ENCODE results near the gene OBSCN. TPM values are rescaled to one million over a fixed set of nuclear protein-coding genes. Genes with fewer than 3 reads are reported as not detected.

Gene OBSCN
- total and polyA plus RNA-seq, 2 donors (not counting 3 experiments of a cell fraction or from before 2014, with no cell fraction given) = 1.5 to 2.9 TPM

DNA sequence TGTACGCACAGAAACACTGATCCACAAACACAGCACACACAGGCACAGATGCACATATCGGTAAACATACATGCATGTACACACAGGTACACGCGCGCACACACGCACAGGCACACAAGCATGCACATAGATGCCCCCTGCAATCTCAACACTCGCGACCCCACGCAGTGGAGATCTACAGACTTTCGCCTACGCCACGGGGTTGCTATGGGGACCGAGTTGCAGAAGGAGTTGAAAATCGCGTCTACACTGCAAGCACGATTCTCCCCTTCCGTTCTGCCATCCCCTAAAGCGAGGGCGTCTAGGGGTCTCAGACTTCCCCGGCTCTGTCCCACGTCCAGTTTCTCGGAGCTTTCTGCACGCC, 208.0 kb downstream of the OBSCN start:
- H3K4me2 ChIP-seq (ENCODE audit: insufficient read depth, low read length) = no peak overlapping the region
- FAIRE-seq (no peak), DNase-seq (ENCODE audit: low read depth, low spot score) (no peak)
- no peak overlapping the region for H3K27ac ChIP-seq (ENCODE audit: insufficient read depth, low read depth, low read length)
- dilution Hi-C loops (cut with MboI; ENCODE audit: extremely low pct_ligation_motif_present, low sequenced_read_pairs) (no loop called here), intact Hi-C loops (cut with micrococcal nuclease) (no loop called here)
- no peaks in the 10 kb centered on the region for H3K79me2 ChIP-seq (ENCODE audit: control insufficient read depth, insufficient read depth, low read length)
- ChIA-PET CTCF (interaction anchor here (1.0 kb wide), 1 partner anchor 22 kb away, joined by 3 read pairs; no protein-coding TSS in a partner anchor), POLR2A (interaction anchor here (1.0 kb wide), 1 partner anchor 42 kb away, joined by 3 read pairs; a partner anchor contains a TSS)
- H3K4me3 ChIP-seq (replicated peaks in 1 of 3; ENCODE audit: insufficient read depth in 1 of 3, low read depth in 1 of 3, low read length in 3 of 3) = no peak overlapping the region
- no peaks in the 10 kb centered on the region for H4K20me1 ChIP-seq (replicated peaks; ENCODE audit: control insufficient read depth, extremely low read depth, insufficient read depth, low read length)
- H3K36me3 ChIP-seq (ENCODE audit: control insufficient read depth in 2 of 2, extremely low read depth in 1 of 2, insufficient read depth in 2 of 2, low read length in 2 of 2) = no peaks in the 10 kb centered on the region
- H3K4me1 ChIP-seq (ENCODE audit: control insufficient read depth, extremely low read depth, insufficient read depth, low read length) = no peaks in the 10 kb centered on the region
- no TSS peak for BruUV-seq (replicated peaks)
- H3K9ac ChIP-seq (replicated peaks; ENCODE audit: extremely low read depth, insufficient read depth, low read length) = no peak overlapping the region
- H3K27me3 ChIP-seq (ENCODE audit: control insufficient read depth in 2 of 2, insufficient read depth in 2 of 2, low read length in 2 of 2) = peaks cover 31 to 34% of the 10 kb centered on the region in 2 experiments
- H3K9me3 ChIP-seq (replicated peaks; ENCODE audit: control insufficient read depth, insufficient read depth, low read length) = no peaks in the 10 kb centered on the region
- peak; percentile 32 for TF ChIP-seq POLR2A (IDR thresholded peaks at IDR 0.05; ENCODE audit: low read depth, low read length)
- TF ChIP-seq, protein P1, sequence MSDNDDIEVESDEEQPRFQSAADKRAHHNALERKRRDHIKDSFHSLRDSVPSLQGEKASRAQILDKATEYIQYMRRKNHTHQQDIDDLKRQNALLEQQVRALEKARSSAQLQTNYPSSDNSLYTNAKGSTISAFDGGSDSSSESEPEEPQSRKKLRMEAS (IDR thresholded peaks at IDR 0.05; ENCODE audit: insufficient read depth, insufficient read length) = no peak
- no peak overlapping the region for H2AFZ ChIP-seq (ENCODE audit: low read depth, low read length)
- H3K9me1 ChIP-seq (replicated peaks; ENCODE audit: control insufficient read depth, extremely low read depth, insufficient read depth, low read length) = no peaks in the 10 kb centered on the region

DNA sequence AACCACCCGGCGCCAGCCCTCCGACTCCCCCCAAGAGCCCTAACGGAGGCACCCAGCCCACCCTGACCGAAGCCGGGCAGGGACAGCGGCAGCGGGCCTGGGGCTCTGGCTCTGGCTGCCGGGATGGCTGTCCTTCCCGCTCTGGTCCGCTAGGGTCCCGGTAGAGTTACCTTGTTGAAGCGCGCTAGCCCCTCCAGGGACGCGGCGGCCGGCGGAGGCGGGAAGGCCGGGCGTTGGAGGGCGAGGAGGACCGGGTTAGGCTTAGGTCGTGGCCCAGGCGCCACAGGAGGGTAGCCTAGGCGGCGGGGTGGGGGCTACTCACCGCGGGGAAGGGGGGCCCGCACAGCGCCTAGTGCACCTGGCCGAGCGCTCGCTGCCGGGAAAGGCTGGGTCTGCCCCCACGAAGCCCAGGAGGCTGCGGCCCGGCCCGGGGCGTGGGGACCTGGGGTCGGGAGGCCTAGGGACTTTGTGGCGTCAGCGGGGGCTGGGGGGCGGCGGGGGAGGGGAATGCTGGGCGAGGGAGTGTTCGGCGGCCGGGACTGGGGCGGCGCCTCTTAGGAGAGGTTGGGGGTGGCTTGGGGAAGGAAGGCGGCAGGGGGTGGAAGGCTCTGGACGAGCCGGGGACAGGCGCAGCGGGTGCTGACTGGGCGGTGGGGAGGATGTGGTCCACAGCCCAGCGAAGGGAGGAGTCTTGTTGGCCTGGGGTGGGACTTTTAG, 208.5 kb downstream of the OBSCN start, which contains the start of gene TRIM17:
TRIM17 (minus strand) TSS at position 645 of the 717 bp plus-strand sequence. CDS start 1,789 bp downstream, outside the sequence.
- Histone ChIP-seq H3K4me2 (ENCODE audit: insufficient read depth, low read length) (no peak within 1 kb of the TSS), H3K9ac (replicated peaks; ENCODE audit: extremely low read depth, insufficient read depth, low read length) (no peak within 1 kb of the TSS), H3K27ac (ENCODE audit: insufficient read depth, low read depth, low read length) (no peak within 1 kb of the TSS), H4K20me1 (replicated peaks; ENCODE audit: control insufficient read depth, extremely low read depth, insufficient read depth, low read length) (no peaks in the 10 kb centered on the region), H3K9me3 (replicated peaks; ENCODE audit: control insufficient read depth, insufficient read depth, low read length) (no peaks in the 10 kb centered on the region), H3K4me3 (replicated peaks in 1 of 3; ENCODE audit: insufficient read depth in 1 of 3, low read depth in 1 of 3, low read length in 3 of 3) (no peak within 1 kb of the TSS), H3K79me2 (ENCODE audit: control insufficient read depth, insufficient read depth, low read length) (no peaks in the 10 kb centered on the region), H3K27me3 (ENCODE audit: control insufficient read depth in 2 of 2, insufficient read depth in 2 of 2, low read length in 2 of 2) (peaks cover 31 to 34% of the 10 kb centered on the region in 2 experiments), H3K36me3 (ENCODE audit: control insufficient read depth in 2 of 2, extremely low read depth in 1 of 2, insufficient read depth in 2 of 2, low read length in 2 of 2) (no peaks in the 10 kb centered on the region), H3K4me1 (ENCODE audit: control insufficient read depth, extremely low read depth, insufficient read depth, low read length) (no peaks in the 10 kb centered on the region), H2AFZ (ENCODE audit: low read depth, low read length) (no peak within 1 kb of the TSS), H3K9me1 (replicated peaks; ENCODE audit: control insufficient read depth, extremely low read depth, insufficient read depth, low read length) (no peaks in the 10 kb centered on the region)
- FAIRE-seq (no peak), DNase-seq (ENCODE audit: low read depth, low spot score) (no peak)
- no TSS peak for BruUV-seq (replicated peaks)
- intact Hi-C loops (cut with micrococcal nuclease) (no loop called here), dilution Hi-C loops (cut with MboI; ENCODE audit: extremely low pct_ligation_motif_present, low sequenced_read_pairs) (no loop called here)
- TF ChIP-seq, protein P2, sequence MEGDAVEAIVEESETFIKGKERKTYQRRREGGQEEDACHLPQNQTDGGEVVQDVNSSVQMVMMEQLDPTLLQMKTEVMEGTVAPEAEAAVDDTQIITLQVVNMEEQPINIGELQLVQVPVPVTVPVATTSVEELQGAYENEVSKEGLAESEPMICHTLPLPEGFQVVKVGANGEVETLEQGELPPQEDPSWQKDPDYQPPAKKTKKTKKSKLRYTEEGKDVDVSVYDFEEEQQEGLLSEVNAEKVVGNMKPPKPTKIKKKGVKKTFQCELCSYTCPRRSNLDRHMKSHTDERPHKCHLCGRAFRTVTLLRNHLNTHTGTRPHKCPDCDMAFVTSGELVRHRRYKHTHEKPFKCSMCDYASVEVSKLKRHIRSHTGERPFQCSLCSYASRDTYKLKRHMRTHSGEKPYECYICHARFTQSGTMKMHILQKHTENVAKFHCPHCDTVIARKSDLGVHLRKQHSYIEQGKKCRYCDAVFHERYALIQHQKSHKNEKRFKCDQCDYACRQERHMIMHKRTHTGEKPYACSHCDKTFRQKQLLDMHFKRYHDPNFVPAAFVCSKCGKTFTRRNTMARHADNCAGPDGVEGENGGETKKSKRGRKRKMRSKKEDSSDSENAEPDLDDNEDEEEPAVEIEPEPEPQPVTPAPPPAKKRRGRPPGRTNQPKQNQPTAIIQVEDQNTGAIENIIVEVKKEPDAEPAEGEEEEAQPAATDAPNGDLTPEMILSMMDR (IDR thresholded peaks at IDR 0.05; ENCODE audit: extremely low read depth in 1 of 2, insufficient read depth in 1 of 2, low read depth in 1 of 2, low read length in 2 of 2) = peak in 1 of 2 donors; percentile 37
- TF ChIP-seq EZH2 (IDR thresholded peaks at IDR 0.05; ENCODE audit: borderline replicate concordance, low read depth, low read length, severe bottlenecking) = peak; percentile 88
- no peak for TF ChIP-seq MYC (IDR thresholded peaks at IDR 0.05; ENCODE audit: low read depth, low read length)
- POLR2A ChIA-PET = no interaction called here
- CTCF ChIA-PET = no interaction called here
